Colonic mucosa (tissue), 4 donors: Measurements from ENCODE around the gene IZUMO1R. TPM values are rescaled to one million over a fixed set of nuclear protein-coding genes. Genes with fewer than 3 reads are reported as not detected.

Experiments used
- DNase-seq: peaks from one replicate; pipeline ENCODE4 v3.0.0-alpha.2; 2020
- H3K27ac ChIP-seq: fragments of 200-600 bp; one replicate; pipeline ENCODE4 v1.8.0; 2021
- H3K27me3 ChIP-seq: fragments of 200-600 bp; one replicate; pipeline ENCODE4 v1.8.0; 2021
- H3K36me3 ChIP-seq: fragments of 200-600 bp; one replicate; pipeline ENCODE4 v1.8.0; 2021
- H3K4me1 ChIP-seq: fragments of 200-600 bp; one replicate; pipeline ENCODE4 v1.8.0; 2021; ENCODE audit warnings: mild to moderate bottlenecking
- H3K4me3 ChIP-seq: fragments of 200-600 bp; one replicate; pipeline ENCODE4 v1.8.0; 2021
- H3K9ac ChIP-seq, 2 donors: one replicate each; pipeline ENCODE4 v1.7.0; 2013; ENCODE audit warnings: control low read depth in 2 of 2, low read depth in 2 of 2, low read length in 2 of 2
- H3K9me3 ChIP-seq: fragments of 200-600 bp; one replicate; pipeline ENCODE4 v1.8.0; 2021
- CTCF ChIP-seq: fragments of 200-600 bp; IDR thresholded peaks from one replicate; pipeline ENCODE4 v1.8.0; 2022; ENCODE audit warnings: antibody characterized with exemption, mild to moderate bottlenecking
- intact Hi-C: fragments of 100-400 bp; cut with DNase I; formaldehyde crosslinking; loops from one replicate; pipeline ENCODE4 v1.14.1; 2022
- total RNA-seq, 2 donors: library from RNA; stranded (reverse); fragmentation: NEBNext Ultra II Directional in 1 of 2; extraction: Animal tissue kit (Norgen Biotek cat#: 25700) in 1 of 2; gene quantifications; one replicate each; pipeline ENCODE4 v1.2.1, GENCODE V29; 2021
- donor health status: healthy.
- donor health status: DM: no; HTN: no; CAD: no.
- donor health status: DM: no; HTN: no; CAD: no.

The IZUMO1R gene
- total RNA-seq, 2 donors from 2014 or later: not detected

DNA sequence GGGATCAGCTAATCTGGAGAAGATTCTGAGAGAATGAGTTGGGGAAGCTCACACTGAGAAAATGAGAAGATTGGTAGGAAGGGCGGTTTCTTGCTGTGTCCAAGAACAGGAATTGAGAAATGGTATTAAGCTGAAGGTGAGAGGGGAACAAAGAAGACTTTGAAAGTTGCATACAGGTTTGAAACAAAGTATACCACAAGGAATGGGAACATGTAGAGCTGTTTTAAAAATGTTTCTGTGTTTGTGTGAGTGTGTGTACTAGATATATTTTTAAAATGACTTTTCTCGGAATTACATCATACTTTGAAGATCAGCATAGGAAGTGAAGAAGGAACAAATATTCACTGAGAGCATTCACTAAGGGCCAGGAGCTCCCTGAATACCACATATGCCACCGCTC, 24.4 kb upstream of the IZUMO1R start:
- intact Hi-C loops: no loop called here
- H3K27me3 ChIP-seq: no peaks in the 10 kb centered on the region
- no peaks in the 10 kb centered on the region for H3K9me3 ChIP-seq
- no peak overlapping the region for H3K27ac ChIP-seq
- DNase-seq: no peak
- H3K4me1 ChIP-seq: no peaks in the 10 kb centered on the region
- TF ChIP-seq CTCF: no peak
- H3K9ac ChIP-seq: no peak overlapping the region
- H3K36me3 ChIP-seq: no peaks in the 10 kb centered on the region
- H3K4me3 ChIP-seq: no peak overlapping the region

- H3K9me3 ChIP-seq: no peaks in the 10 kb centered on the region
- no peak overlapping the region for H3K9ac ChIP-seq
- no peaks in the 10 kb centered on the region for H3K27me3 ChIP-seq
- no peak for DNase-seq
- H3K27ac ChIP-seq: no peak overlapping the region
- intact Hi-C loops: no loop called here
- no peaks in the 10 kb centered on the region for H3K4me1 ChIP-seq
- TF ChIP-seq CTCF: no peak
- H3K4me3 ChIP-seq: no peak overlapping the region
- no peaks in the 10 kb centered on the region for H3K36me3 ChIP-seq
Measured at GRCh38 chr11:94281324-94281723, 23.1 kb upstream of the IZUMO1R start.

DNA sequence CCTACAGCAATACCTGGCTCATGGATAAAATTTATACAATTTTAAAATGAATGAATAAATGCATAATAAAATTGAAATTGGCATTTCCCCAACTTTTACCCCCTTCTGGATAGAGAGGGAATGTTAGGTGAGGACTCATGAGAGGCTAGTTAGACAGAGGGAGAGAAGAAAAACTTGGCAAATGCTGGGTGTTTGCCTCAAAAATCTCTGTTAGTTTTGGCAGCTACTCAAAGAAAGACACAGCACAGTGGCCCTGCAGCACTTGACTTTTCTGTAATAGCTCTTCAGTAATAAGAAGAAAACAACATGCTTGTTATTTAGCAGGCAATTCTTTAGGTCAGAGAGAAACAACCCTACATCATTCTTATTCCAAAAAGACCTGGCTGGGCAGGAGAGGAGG, 20.7 kb upstream of the IZUMO1R start:
- no peak for DNase-seq
- no peaks in the 10 kb centered on the region for H3K36me3 ChIP-seq
- no peaks in the 10 kb centered on the region for H3K27me3 ChIP-seq
- intact Hi-C loops: no loop called here
- H3K4me3 ChIP-seq: no peak overlapping the region
- H3K27ac ChIP-seq: no peak overlapping the region
- no peak overlapping the region for H3K9ac ChIP-seq
- TF ChIP-seq CTCF: no peak
- H3K4me1 ChIP-seq: no peaks in the 10 kb centered on the region
- H3K9me3 ChIP-seq: no peaks in the 10 kb centered on the region

GRCh38 chr11:94295534-94295933, 8.8 kb upstream of the IZUMO1R start:
- intact Hi-C loops: no loop called here
- H3K36me3 ChIP-seq: no peaks in the 10 kb centered on the region
- no peaks in the 10 kb centered on the region for H3K27me3 ChIP-seq
- H3K9ac ChIP-seq: no peak overlapping the region
- DNase-seq: no peak
- no peak for TF ChIP-seq CTCF
- no peak overlapping the region for H3K4me3 ChIP-seq
- H3K4me1 ChIP-seq: no peaks in the 10 kb centered on the region
- H3K9me3 ChIP-seq: no peaks in the 10 kb centered on the region
- H3K27ac ChIP-seq: no peak overlapping the region

DNA sequence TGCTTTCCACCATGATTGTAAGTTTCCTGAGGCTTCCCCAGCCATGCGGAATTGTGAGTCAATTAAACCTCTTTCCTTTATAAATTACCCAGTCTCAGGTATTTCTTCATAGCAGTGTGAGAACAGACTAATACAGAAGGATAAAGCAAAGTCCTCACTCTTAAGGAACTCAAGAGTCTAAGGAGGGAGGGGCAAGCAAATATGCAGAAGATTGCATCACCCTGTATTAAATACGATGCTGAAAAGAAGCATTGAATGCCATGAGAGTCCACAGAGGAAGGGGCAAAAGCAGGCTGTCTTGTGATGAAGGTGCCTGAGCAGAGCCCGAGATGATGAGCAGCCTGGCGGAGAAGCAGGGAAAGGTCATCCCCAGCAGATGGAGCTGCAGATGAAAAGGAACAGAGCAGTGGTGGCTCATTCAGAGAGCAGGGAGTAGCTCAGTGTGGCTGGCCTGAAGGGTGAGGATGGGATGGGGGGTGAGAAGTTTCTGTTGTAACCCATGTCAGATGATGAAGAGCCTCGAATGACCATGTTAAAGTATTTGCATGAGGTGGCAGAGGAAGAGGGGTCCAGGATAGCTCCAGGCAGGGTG, 6.3 kb upstream of the IZUMO1R start:
- Histone ChIP-seq H3K27ac (no peak overlapping the region), H3K4me3 (no peak overlapping the region), H3K36me3 (no peaks in the 10 kb centered on the region), H3K27me3 (no peaks in the 10 kb centered on the region), H3K4me1 (no peaks in the 10 kb centered on the region), H3K9me3 (no peaks in the 10 kb centered on the region), H3K9ac (no peak overlapping the region)
- intact Hi-C loops: no loop called here
- DNase-seq: no peak
- no peak for TF ChIP-seq CTCF
